Skeletal muscle cell (primary cell): ENCODE measurements around the gene EPHA6.
"Not testable (repeated sequence)": the region's sequence is repeated elsewhere in the genome, so short reads cannot be mapped to it uniquely, and the experiment has no call there.

Experiments
- DNase-seq: peaks from one replicate; pipeline ENCODE4 v3.0.0-alpha.2; 2010; ENCODE audit warnings: low read depth
- H3K4me3 ChIP-seq: 2 replicates; pipeline ENCODE4 v1.5.1; 2011; ENCODE audit warnings: low read depth, mild to moderate bottlenecking, control low read depth, low read length, moderate library complexity

Gene EPHA6

GRCh38 chr3:97001611-97002010 is 187.2 kb downstream of the EPHA6 start:
- H3K4me3 ChIP-seq, result no peak overlapping the region
- no peak for DNase-seq

- DNase-seq, result no peak
- H3K4me3 ChIP-seq, result no peak overlapping the region
These were observed 195.1 kb downstream of the EPHA6 start for GRCh38 chr3:97009427-97010019.

DNA sequence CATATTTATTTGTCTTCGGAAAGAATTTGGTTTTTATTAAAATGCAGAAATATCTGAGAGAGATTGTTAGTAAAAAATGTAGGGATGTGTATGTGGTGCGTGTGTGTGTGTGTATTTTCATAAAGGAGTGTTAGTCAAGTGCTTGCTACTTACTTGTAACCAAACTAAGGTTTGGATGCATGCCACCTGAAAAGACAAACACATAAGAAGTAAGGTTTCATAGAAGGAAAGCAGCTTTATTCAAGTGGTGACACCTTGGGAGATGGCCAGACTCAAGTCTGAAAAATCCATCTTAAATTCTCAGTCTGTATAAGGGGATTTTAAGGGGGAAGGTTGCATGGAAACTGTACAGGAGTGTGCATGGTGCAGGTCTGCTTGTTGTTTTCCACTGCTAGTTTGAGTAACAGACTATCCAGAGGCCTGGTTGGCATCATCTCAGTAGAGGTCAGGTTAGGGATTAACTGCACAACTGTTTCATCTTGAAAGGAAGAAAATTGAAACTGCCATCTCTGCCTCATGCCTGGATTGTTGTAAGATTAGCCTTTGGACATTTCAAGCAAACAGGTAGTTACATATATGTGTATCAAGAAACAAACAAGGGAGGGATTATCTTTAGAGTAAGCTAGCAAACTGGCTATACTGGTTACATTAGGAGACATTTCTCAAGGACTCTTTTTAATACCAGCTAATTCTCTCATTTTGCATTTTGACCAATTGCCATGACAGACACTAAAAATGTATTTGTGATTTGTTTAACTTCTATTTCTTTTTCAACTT is 196.7 kb downstream of the EPHA6 start:
- no peak overlapping the region for H3K4me3 ChIP-seq
- DNase-seq, result no peak

DNA sequence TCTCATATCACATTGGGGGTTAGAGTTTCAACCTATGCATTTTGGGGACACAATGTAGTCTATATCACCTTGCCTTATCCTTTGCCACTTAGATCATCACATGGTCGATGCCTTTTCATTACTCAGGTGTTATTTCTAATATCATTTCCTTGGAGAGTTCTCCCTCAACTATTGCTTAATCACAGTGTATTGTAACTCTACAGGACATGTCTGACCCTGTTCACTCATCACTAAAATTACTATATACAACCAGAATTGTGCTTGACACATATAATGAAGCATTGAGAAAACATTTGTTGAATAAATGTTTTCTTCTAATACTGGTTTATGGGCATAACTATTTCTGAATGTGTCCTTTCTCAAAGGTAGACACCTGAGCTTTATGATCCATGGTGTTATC is 207.4 kb downstream of the EPHA6 start:
- DNase-seq, result no peak
- no peak overlapping the region for H3K4me3 ChIP-seq

GRCh38 chr3:97025612-97026011 is 211.2 kb downstream of the EPHA6 start:
- not testable (repeated sequence) for H3K4me3 ChIP-seq, DNase-seq

DNA sequence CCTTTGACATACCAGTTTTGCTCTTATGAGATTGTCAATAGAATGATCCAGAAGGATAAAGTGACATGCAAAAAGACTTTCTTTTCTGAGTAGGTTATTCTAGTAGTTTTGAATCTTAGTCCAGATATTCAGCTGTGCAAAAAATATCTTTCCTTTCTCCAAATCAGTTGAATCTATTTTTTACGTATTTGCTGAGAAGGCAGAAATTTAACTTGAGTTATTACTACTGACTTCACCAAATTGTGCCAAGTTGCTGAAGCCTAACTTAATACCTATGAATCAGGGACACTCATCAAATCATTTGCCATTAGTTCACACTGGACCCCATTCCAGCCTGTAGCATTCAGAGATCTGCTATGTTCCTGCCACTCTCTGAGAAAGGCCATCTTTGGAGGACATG is 215.6 kb downstream of the EPHA6 start:
- H3K4me3 ChIP-seq, result no peak overlapping the region
- DNase-seq, result no peak

GRCh38 chr3:97037294-97037943 is 223.0 kb downstream of the EPHA6 start:
- no peak for DNase-seq
- no peak overlapping the region for H3K4me3 ChIP-seq

DNA sequence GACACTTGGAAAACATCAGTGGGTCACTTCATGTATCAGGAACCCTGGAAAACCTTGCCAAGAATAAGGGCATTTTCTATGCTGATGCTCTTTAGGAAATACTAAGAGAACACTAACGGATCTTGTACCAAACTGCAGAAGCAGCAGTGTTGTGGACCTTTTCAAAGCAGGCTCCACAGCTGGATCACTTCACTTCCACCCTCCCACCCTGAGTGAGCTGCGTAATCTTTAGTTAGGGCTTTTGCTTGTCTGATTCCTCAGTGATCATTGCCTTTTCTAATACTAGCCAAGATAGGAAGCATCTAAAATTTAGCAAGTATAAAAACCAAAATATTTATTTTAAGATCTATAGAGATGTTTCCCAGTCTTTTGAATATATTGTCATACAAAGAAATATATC is 229.0 kb downstream of the EPHA6 start:
- H3K4me3 ChIP-seq, result no peak overlapping the region
- DNase-seq, result no peak

GRCh38 chr3:97057365-97057764 is 243.0 kb downstream of the EPHA6 start:
- no peak for DNase-seq
- no peak overlapping the region for H3K4me3 ChIP-seq

- H3K4me3 ChIP-seq, result no peak overlapping the region
- no peak for DNase-seq
These were observed 244.8 kb downstream of the EPHA6 start for GRCh38 chr3:97059168-97059567.

GRCh38 chr3:97066531-97066930 is 252.1 kb downstream of the EPHA6 start:
- DNase-seq, result no peak
- no peak overlapping the region for H3K4me3 ChIP-seq

DNA sequence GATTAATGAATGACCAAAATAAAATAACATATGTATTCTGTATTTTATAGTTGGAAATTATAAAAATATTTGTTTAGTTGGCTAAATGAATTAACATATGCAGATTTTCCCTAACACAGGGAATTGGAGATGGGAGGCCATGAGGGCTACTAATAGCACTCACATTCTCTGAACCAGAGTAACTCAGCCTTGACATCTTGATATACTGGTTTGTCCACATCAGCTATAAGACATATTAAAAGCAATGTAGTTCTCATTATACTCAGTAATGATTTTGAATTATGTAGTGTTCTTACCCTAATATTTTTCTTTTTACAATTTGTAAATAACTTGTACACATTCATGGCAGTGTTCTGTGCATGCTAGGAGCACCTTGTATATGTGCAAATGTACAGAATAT is 255.9 kb downstream of the EPHA6 start:
- no peak for DNase-seq
- no peak overlapping the region for H3K4me3 ChIP-seq

GRCh38 chr3:97074546-97074945 is 260.2 kb downstream of the EPHA6 start:
- H3K4me3 ChIP-seq, result no peak overlapping the region
- DNase-seq, result no peak

- no peak overlapping the region for H3K4me3 ChIP-seq
- no peak for DNase-seq
These were observed 262.3 kb downstream of the EPHA6 start for GRCh38 chr3:97076673-97077072.

GRCh38 chr3:97089621-97090020 is 275.2 kb downstream of the EPHA6 start:
- no peak for DNase-seq

DNA sequence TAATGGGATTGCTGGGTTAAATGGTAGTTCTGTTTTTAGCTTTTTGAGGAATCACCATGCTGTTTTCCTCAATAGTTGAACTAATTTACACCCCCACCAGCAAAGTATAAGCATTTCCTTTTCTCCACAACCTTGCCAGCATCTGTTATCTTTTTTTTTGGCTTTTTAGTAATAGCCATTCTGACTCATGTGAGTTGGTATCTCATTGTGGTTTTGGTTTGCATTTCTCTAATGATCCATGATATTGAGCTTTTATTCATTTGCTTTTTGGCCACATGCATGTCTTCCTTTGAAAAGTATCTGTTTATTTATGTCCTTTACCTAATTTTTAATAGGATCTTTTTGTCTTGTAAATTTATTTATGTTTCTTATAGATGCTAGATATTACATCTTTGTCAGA is 288.2 kb downstream of the EPHA6 start:
- H3K4me3 ChIP-seq, result no peak overlapping the region
- DNase-seq, result no peak

More at GRCh38 chr3:97089621-97090020, 275.2 kb downstream of the EPHA6 start:
- no peak overlapping the region for H3K4me3 ChIP-seq

DNA sequence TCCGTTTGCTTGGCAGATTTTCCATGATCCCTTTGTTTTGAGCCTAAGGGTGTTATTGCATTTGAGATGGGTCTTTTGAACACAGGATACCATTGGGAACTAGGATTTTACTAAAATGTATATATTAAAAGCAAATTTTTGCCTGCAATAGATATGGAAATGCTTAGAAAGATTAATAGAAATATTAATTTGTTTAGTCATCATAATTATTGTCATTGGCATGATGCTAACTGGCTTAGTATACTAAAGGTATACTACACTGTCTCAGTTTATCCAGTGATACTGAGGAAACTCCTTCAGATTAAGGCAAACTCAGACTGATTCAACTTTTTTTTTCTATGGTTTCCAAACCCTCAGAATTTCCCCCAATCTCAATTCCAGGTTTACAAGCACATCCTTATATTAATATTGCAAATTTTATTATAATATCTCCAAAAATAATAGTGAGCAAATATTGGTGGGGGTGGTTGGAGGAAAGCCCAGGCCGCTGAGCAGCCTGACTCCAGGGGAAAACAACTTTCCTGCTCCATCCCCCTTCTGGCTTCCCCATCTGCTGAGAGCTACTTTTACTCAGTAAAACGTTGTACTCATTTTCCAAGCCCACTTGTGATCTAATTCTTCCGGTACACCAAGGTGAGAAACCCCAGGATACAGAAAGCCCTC is 291.7 kb downstream of the EPHA6 start:
- no peak overlapping the region for H3K4me3 ChIP-seq
- no peak for DNase-seq

DNA sequence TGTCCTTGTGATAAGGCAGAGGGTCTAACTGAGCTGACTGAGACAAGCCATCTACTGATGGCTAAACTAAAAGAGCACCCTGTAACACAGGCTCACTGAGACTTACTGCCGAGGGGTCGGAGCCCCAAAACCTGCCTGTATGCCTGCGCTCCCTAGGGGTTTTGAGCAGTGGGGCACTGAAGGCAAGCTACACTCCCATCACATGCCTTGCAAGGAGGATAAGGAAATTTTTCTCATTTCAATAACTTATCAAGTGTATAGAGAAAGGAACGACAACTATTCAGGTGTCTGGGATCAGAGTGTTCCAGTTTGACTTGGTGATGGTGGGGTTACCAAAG is 292.2 kb downstream of the EPHA6 start:
- DNase-seq, result no peak
- H3K4me3 ChIP-seq, result no peak overlapping the region

GRCh38 chr3:97108136-97108535 is 293.7 kb downstream of the EPHA6 start:
- H3K4me3 ChIP-seq, result no peak overlapping the region
- DNase-seq, result no peak

DNA sequence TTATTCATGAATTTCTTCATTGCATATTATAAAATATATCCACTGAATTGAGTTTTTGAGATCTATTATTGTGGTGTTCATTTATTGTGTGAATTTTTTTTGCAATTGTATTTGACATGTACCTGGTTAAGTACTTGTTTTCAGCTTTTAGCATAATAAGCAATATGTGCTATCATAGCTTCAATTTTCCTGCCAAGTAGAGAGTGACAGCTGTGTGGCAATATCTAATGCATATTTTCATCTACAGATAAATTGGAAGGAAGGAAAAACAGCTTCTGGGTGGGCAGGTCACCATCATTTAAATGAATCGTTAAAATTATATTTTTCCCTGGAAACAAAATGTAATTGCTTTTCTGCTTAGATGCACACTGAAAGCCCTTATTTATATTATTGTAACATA is 296.9 kb downstream of the EPHA6 start:
- H3K4me3 ChIP-seq, result no peak overlapping the region
- no peak for DNase-seq
